ENCODE measurements around the gene KCNIP3.
A peak's percentile ranks its signal among the peaks of the same experiment; 100 is the strongest.
"Not testable (repeated sequence)": the region's sequence is repeated elsewhere in the genome, so short reads cannot be mapped to it uniquely, and the experiment has no call there.

Gene KCNIP3

GRCh38 chr2:95386031-95386430, 88.9 kb downstream of the KCNIP3 start:
- no peak for DNase-seq (ENCODE audit: low read depth)

- DNase-seq (ENCODE audit: low read depth), result no peak
These were observed 90.2 kb downstream of the KCNIP3 start for GRCh38 chr2:95387358-95387757.

- DNase-seq (ENCODE audit: low read depth), result no peak
These were observed 91.0 kb downstream of the KCNIP3 start for GRCh38 chr2:95388091-95388692.

DNA sequence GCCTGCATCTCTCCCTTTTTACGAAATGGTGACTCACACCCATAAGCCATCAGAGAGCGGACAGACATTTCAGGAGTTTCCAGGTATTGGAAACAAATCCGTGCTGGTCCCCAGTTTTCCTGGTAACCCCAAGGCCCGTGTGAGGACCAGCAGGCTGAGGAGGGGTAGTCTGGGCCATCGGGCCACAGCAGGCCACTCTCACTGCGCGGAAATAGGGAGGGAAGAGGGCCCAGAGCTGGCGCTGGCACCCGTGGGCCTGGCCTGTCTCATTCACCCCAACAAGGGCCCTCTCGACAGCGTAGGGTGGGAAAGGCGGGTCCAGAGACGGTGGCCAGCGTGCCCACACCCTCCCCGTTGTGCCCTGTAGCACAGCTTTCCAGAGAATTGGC, 91.7 kb downstream of the KCNIP3 start:
- DNase-seq (ENCODE audit: low read depth), result no peak

DNA sequence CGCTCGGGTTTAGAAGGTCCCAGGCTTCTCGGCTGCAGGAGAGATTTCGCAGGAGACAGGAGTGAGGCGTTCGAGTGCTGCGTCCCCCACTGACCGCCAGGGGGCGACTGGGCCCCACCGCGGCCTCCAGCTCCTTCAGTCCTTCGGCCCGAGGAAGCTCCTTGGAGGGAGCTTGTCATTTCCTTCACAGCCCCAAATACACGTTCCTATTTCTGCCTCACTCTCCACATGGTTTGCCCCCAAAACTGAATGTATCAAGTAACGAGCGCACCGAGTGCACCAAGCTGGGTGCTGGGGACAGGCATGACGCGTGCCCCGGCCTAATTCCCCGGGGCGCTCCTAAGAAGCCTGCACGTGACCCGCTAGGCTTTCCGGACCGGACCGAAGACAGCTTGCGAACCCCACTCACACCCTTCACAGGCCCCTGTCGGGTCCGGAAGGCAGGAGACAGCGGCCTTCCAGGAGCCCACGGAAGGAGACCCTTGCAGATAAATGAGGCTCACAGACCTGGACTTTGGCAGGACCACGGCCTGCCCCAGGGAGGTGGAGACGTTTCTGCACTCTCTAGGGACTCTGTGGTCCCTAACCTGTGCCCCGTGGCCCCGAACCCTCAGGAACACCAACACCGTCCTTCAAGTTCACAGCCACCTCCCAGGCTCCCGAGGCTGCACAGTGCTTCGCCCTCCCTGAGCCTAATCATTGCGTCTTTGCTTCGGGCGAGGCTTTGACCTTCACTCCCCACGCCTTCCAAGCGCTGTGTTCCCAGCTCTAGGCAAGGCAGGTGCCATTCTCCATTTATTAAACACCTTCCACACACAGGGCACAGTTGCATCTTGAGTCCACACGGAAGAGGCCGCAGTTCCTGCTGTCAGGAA, 92.3 kb downstream of the KCNIP3 start:
- DNase-seq (ENCODE audit: low read depth), result peak; percentile 15

DNA sequence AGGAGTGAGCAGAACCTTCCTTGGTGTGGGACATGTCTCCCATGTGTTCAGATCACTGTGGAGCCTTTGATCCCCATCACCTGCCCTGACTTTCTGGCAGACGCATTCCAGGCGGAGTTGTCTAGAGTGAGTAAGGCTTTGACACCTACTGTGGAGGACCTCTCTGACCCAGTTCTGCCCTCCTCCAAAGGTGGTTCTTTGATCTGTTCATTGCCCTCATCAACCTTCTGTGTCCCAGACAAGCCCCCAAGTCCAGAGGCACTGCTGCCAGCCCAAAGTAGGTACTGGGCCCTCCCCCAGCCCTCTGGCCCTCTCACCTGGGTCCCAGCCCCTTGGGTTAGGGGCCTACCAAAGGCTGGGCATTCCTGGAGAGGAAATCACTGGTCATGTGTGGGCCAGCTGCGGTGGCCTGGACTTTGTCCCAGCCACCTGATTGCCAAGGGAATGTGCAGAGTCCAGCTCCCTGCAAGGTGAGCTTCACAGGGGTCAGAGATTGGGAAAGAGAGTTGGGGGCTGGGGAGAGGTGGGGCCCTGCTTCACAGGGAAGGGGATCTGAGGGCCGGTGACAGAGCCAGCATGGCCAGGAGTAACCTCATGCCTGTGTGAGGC, 93.2 kb downstream of the KCNIP3 start:
- DNase-seq (ENCODE audit: low read depth), result no peak

DNA sequence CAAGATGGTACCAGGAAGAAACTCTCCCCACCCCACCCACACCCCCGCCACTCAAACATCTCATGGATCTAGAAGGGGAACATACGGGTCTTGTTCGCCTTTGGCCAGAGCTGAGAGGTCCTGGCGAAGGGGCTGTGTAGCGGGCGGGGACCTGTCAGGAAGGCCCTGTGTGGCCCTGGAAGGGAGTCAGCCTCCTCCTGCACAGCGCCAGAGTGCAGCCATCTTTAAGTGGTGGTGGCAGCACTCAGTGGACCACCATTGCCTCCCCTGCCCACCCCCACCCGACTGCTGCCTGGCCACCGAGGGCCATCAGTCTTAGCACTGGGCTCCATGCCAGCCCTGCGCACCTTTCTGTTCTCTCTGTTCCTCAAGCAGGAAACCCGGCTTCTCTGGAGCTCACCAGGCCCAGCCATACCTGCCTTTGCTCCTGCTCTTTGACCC, 93.8 kb downstream of the KCNIP3 start:
- no peak for DNase-seq (ENCODE audit: low read depth)

GRCh38 chr2:95391641-95392310, 94.6 kb downstream of the KCNIP3 start:
- DNase-seq (ENCODE audit: low read depth), result no peak

- no peak for DNase-seq (ENCODE audit: low read depth)
These were observed 95.2 kb downstream of the KCNIP3 start for GRCh38 chr2:95392320-95392719.

- no peak for DNase-seq (ENCODE audit: low read depth)
These were observed 95.7 kb downstream of the KCNIP3 start for GRCh38 chr2:95392730-95393455.

GRCh38 chr2:95393901-95394300, 96.8 kb downstream of the KCNIP3 start:
- no peak for DNase-seq (ENCODE audit: low read depth)

- no peak for DNase-seq (ENCODE audit: low read depth)
These were observed 101.9 kb downstream of the KCNIP3 start for GRCh38 chr2:95399061-95399460.

GRCh38 chr2:95401480-95401879, 104.3 kb downstream of the KCNIP3 start:
- DNase-seq (ENCODE audit: low read depth), result no peak

- DNase-seq (ENCODE audit: low read depth), result not testable (repeated sequence)
These were observed 104.8 kb downstream of the KCNIP3 start for GRCh38 chr2:95402004-95402369.

DNA sequence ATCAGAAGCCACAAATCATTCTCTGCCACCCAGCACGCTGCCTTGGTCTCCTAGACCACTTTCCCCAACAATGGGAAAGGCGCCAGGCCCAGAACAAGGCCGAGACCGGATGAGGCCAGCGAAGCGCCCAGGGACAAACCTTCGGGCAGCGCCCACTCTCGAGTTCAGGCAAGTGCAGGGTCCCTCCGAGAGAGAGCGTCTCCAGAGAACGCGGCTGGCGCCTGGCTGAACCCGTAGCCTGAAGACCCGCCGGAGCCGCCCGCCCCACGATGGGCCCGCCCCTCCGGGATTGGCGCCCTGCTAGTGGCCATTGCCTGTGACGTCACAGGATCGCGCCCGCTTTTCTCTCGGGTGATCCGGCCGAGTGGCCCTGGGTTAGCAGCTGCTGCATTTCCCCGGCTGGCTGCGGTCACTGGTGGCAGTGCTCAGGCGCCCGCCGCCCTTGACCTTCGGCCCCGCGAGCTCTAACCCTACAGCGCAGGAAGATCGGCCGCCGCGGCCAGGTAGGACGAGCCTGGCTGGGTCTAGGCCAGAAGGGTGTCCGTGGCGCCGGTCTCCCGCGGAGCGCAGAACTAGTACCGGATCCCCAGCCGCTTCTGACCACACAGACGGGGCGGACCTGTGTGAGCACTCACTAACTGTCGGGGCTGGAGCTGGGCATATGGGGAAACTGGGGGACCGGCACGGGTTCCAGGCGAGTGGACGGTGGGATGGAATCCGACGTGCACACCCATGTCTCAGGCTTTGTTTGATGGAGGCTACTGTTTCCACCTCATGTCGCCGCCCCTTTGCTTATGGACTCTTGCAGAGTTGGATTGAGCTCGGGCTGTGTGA, 105.4 kb downstream of the KCNIP3 start, which contains the start of gene FAHD2A:
TSS of gene FAHD2A (plus strand) at position 339 of the 834 bp plus-strand sequence. CDS start 2,851 bp downstream, outside the sequence.
- peak; percentile 94 for DNase-seq (ENCODE audit: low read depth)

DNA sequence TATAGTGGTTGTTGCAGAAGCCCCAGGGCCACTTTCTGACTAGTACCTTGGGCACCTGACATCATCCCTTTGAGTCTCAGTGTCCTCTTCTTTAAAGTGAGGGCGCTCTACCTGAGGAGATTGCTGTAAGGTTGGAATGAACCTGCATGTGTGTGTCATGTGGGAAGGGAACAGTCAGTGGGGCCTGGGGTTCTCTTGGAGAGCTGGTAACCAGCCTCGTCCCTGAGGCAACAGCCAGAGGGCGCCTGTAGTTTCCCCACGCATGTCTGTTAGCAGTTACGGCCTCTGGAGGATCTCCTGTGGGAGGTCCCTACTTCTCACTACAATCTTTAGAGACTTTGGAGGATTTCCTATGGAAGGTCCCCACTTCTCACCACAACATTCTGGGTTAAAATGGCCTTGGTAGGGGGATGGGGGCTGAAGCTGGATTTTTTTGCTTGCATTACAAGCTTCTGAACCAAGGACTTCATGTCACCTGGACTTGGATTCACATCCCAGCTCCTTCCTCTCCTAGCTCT, 106.1 kb downstream of the KCNIP3 start:
- DNase-seq (ENCODE audit: low read depth), result not testable (repeated sequence)

- DNase-seq (ENCODE audit: low read depth), result not testable (repeated sequence)
These were observed 106.7 kb downstream of the KCNIP3 start for GRCh38 chr2:95403824-95404223.

DNA sequence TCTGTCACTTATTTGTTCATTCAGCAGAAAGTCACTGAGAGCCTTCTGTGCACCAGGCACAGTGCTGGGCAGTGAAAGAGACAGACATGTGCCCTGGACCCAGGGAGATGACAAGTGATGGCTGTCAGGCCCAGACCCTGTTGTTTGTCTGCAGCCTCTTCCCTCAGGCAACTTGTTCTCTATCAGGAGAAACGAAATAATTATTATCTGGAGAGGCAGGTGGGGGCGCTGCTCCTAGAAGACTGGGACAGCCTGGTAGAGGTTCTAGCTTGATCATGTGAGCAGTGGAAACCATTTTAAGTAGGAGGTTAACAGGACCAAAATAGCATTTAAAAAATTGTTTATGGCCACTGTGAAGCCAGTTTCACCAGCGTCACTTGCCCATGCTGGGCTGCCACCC, 107.5 kb downstream of the KCNIP3 start:
- DNase-seq (ENCODE audit: low read depth), result not testable (repeated sequence)

DNA sequence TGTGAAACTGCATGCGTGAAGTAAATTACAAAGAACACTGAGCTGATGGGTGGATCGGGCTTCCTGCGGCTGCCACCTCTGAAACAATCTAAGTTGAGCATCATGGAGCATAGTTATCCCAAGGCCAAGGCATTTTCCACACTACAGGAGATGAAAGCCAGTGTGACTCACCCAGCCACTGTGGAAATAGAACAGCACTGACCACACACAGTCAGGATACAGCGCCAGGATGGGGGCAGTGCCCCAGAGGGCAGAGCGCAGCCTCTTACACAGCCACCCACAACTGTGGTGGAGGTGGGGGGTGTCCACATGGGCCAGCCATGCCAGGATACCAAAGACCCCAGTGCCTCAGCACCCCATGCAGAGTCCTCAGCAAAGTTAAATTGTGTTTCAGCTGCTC, 114.1 kb downstream of the KCNIP3 start:
- DNase-seq (ENCODE audit: low read depth), result not testable (repeated sequence)

DNA sequence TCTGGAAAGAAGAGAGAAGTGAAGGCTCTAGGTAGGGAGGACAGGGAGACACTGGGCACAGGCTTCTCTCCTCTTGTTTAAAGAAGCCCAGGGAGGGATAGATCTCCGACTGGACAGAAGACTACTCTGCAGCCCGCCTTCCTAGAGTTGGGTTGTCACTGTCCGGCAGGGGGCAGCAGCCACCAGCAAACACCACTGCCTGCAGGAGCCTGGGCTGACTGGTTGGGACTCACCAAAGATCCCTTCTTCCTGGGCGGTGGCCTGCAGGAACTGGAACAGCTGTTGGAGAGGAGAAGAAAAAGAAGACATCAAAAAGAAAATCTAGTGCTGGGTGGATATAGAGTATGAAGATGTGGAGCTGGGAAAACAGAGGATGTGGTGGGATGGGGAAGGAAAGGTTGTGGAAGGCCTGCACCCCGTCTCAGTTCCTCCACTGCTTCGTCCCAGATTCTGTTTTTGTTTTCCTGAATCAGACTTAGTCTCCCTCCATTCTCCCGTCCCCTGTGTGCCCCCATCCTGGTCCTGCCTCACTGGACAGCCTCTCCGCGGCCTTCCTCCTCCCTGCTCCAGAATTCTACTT, 117.0 kb downstream of the KCNIP3 start:
- peak; percentile 45 for DNase-seq (ENCODE audit: low read depth)

Measured in stimulated activated CD8-positive, alpha-beta memory T cell treated with anti-CD3 and anti-CD28 coated beads, Interleukin-4, amount 100 ng/mL, for 24 hours (primary cell).